DND-41 (cell line): Measurements from ENCODE around the gene CCDC91.

Experiments used
- EZH2 ChIP-seq: IDR thresholded peaks from 3 replicates; pipeline ENCODE4 v1.6.1; 2012; ENCODE audit warnings: borderline replicate concordance, low read depth, mild to moderate bottlenecking, moderate library complexity, low read length, inconsistent platforms; ENCODE audit not compliant: severe bottlenecking
- TF ChIP-seq, protein P1 (sequence below): IDR thresholded peaks from 2 replicates; pipeline ENCODE4 v1.5.1; 2012; ENCODE audit warnings: borderline replicate concordance, low read length, moderate library complexity, mild to moderate bottlenecking; ENCODE audit not compliant: poor library complexity, severe bottlenecking; ENCODE audit errors: extremely low read depth

DNA sequence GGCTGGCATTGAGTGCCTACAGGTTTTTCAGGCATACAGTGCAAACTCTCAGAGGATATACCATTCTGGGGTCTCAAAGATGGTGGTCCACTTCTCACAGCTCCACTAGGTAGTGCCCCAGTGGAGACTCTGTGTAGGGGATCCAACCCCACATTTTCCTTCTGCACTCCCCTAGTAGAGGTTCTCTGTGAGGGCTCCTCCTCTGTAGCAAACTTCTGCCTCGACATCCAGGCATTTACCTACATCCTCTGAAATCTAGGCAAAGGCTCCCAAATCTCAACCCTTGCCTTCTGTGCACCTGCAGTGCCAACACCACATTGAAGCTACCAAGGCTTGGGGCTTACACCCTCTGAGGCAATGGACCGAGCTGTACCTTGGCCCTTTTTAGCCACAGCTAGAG lies 179.2 kb downstream of the CCDC91 start:
- TF ChIP-seq, protein P1, sequence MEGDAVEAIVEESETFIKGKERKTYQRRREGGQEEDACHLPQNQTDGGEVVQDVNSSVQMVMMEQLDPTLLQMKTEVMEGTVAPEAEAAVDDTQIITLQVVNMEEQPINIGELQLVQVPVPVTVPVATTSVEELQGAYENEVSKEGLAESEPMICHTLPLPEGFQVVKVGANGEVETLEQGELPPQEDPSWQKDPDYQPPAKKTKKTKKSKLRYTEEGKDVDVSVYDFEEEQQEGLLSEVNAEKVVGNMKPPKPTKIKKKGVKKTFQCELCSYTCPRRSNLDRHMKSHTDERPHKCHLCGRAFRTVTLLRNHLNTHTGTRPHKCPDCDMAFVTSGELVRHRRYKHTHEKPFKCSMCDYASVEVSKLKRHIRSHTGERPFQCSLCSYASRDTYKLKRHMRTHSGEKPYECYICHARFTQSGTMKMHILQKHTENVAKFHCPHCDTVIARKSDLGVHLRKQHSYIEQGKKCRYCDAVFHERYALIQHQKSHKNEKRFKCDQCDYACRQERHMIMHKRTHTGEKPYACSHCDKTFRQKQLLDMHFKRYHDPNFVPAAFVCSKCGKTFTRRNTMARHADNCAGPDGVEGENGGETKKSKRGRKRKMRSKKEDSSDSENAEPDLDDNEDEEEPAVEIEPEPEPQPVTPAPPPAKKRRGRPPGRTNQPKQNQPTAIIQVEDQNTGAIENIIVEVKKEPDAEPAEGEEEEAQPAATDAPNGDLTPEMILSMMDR: no peak
- TF ChIP-seq EZH2: no peak
